Spinal cord (tissue), 10 donors: ENCODE measurements around the gene GAGE10. TPM values are rescaled to one million over a fixed set of nuclear protein-coding genes. Genes with fewer than 3 reads are reported as not detected.

Source experiments
- DNase-seq, 6 donors: peaks; one replicate each; pipeline versions ENCODE4 v3.0.0 to v3.0.0-alpha.2; 2013 to 2015; ENCODE audit warnings: low spot score in 6 of 6, low read depth in 4 of 6
- H3K27ac ChIP-seq: one replicate; pipeline ENCODE4 v1.5.1; 2013; ENCODE audit warnings: low read depth, low read length, control low read depth
- H3K27me3 ChIP-seq: one replicate; pipeline ENCODE4 v1.6.1; 2013; ENCODE audit warnings: low read length; ENCODE audit not compliant: control insufficient read depth, insufficient read depth
- H3K36me3 ChIP-seq: one replicate; pipeline ENCODE4 v1.6.1; 2013; ENCODE audit warnings: low read length; ENCODE audit not compliant: control insufficient read depth, insufficient read depth
- H3K4me1 ChIP-seq: one replicate; pipeline ENCODE4 v1.6.1; 2013; ENCODE audit warnings: low read length; ENCODE audit not compliant: control insufficient read depth, insufficient read depth
- H3K4me3 ChIP-seq: one replicate; pipeline ENCODE4 v1.5.1; 2013; ENCODE audit warnings: low read depth, low read length, control low read depth
- H3K9me3 ChIP-seq: one replicate; pipeline ENCODE4 v1.6.1; 2013; ENCODE audit warnings: low read length; ENCODE audit not compliant: control insufficient read depth, insufficient read depth
- WGBS: methylation state at CpG from one replicate; pipeline ENCODE4 v1.1.5; 2013; ENCODE audit warnings: missing lambda C conversion rate; ENCODE audit not compliant: insufficient coverage; 5-methylcytosine and 5-hydroxymethylcytosine counted together
- long read RNA-seq, 4 donors: transcript quantifications; one replicate each; lab custom pipeline, GENCODE V29; 2026
- polyA plus RNA-seq, 2 donors: library from polyadenylated mRNA; unstranded; fragments of 120-200 nt; gene quantifications; one replicate each; pipeline ENCODE4 v1.2.1, GENCODE V29; 2013; ENCODE audit not compliant: insufficient read length in 2 of 2
- total RNA-seq, 2 donors: library from RNA; depleted of rRNA in 1 of 2; stranded (reverse); fragments of 120-200 nt in 1 of 2; fragments of >200 nt in 1 of 2; gene quantifications; one replicate each; pipeline versions ENCODE4 v1.2.3 to v1.2.4, GENCODE V29; 2013 to 2014
- donor health status: healthy.

Gene GAGE10, protein sequence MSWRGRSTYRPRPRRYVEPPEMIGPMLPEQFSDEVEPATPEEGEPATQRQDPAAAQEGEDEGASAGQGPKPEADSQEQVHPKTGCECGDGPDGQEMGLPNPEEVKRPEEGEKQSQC
- not detected for total RNA-seq
- not detected for polyA plus RNA-seq
- long read RNA-seq, donor 1, result 0 reads
- long read RNA-seq, donor 2, result 0 reads
- long read RNA-seq, donor 3, result 0 reads
- long read RNA-seq, donor 4, result 0 reads

DNA sequence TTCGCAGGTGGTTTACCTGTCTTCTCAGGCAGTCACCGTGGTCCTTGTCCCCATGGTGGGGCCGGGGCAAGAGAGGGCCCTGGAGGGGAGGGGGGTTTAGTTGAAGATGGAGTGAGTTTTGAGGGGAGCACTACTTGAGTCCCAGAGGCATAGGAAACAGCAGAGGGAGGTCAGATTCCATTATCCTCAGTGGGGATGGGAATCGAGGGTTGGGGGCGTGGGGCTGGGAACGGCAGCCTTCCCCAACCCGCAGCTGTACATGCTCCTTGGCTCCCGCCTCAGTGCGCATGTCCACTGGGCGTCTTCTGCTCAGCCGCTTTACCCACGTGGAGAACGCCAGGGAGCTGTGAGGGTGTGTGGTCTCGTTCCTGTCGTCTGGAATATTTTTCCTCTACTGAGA, at the start of gene GAGE10:
TSS of gene GAGE10 (plus strand) at position 301 of the 400 bp plus-strand sequence. CDS start 1,214 bp downstream, outside the sequence.
- no peak within 1 kb of the TSS for H3K27ac ChIP-seq
- no peak for DNase-seq
- WGBS, result 78% methylated on average over 14 of the region's 15 CpGs
- H3K27me3 ChIP-seq, result no peaks in the 10 kb centered on the region
- H3K36me3 ChIP-seq, result no peaks in the 10 kb centered on the region
- H3K4me3 ChIP-seq, result no peak within 1 kb of the TSS
- H3K4me1 ChIP-seq, result no peaks in the 10 kb centered on the region
- H3K9me3 ChIP-seq, result no peaks in the 10 kb centered on the region

DNA sequence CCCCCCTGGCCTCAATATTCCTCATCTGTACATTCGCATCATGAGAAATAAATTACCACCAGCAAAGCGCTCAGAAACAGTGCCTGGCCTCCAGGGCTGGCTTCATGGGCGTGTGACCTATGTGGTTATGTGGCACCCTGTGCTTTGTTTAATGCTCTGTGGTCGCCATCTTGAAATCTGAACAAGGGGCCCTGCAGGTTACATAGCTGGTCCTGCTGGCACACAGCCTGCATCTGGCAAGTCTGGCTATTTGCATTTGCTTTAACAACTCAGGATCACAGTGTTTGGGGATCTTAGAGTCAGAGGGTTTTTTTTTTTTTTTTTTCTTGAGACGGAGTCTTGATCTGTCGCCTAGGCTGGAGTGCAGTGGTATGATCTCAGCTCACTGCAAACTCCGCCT, 48.8 kb upstream of the GAGE10 start:
- H3K27ac ChIP-seq, result no peak overlapping the region
- H3K4me3 ChIP-seq, result no peak overlapping the region
- no peaks in the 10 kb centered on the region for H3K4me1 ChIP-seq
- H3K9me3 ChIP-seq, result no peaks in the 10 kb centered on the region
- no peaks in the 10 kb centered on the region for H3K27me3 ChIP-seq
- DNase-seq, result no peak
- H3K36me3 ChIP-seq, result peaks cover 17% of the 10 kb centered on the region
- 85% methylated on average over 6 of the region's 7 CpGs for WGBS

DNA sequence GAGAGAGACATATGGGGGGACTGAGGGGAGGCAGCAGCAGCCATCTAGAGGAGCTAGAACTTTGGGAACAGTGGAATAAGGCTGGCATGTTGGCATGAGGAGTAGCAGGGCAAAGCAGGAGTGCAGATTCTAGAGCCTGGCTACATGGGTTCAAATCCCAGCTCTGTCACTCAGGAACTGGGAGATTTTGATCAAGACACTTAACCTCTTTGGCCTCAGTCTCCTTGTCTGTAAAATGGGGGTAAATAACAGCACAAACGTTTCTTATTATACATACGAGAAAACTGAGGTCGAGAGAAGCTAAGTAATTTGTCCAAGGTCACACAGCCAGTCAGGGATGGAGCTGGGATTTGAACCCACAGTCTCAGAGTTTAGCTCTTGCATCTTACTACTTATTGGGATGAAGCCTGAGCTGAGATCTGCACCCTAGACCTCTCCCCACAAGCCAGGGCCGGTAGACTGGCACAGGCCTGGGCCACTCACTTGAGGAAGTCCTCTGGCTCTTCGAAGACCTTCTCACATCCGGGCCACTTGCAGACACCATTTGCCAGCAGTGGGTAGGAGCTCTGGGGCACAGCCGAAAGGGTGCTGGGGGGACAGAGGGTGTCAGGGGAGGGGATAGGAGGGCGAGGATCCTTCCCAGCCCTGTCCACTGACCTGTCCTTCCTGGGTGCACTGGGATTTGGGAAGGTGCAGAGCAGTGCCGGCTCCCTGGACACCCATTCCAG, 47.0 kb upstream of the GAGE10 start:
- no peaks in the 10 kb centered on the region for H3K4me1 ChIP-seq
- H3K27me3 ChIP-seq, result no peaks in the 10 kb centered on the region
- no peaks in the 10 kb centered on the region for H3K36me3 ChIP-seq
- H3K27ac ChIP-seq, result no peak overlapping the region
- no peak for DNase-seq
- H3K9me3 ChIP-seq, result no peaks in the 10 kb centered on the region
- no peak overlapping the region for H3K4me3 ChIP-seq
- WGBS, result 85% methylated on average over 7 of the region's 9 CpGs

DNA sequence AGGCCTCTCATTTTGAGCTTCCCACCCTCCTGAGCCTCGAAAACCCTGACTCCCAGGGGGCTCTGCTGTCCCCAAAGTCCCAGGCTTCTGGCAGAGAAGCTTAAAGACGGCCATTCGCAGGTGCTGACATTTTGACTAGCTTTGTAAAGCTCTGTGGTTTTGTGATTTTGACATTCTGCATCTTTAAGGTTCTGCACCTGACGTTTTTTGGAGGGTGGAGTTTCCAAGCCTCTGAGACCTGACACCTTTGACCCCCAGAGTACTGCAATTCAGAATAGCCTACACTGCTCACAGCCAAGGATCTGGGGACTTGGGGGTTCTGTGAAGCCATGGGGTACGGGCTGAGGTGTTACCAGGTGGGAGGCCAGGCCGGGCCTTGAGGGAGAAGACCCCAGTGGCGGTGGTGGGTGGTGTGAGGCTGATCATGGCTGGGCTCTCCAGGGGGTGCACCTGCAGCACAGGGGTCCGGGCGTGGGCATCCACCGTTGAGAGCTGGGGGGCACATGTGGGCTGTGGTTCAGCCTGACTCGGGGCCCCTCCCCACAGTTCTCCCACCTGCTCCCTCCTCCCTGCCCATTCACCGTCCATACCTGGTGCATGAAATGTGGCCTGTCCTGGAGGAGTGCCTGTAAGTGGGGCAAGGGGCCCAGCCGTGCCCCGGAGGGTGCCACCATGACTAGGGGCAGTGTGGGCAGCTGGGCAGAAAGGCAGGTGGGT, 46.2 kb upstream of the GAGE10 start:
- H3K27ac ChIP-seq, result no peak overlapping the region
- no peak for DNase-seq
- WGBS, result 82% methylated on average over 9 of the region's 14 CpGs
- no peaks in the 10 kb centered on the region for H3K36me3 ChIP-seq
- no peaks in the 10 kb centered on the region for H3K4me1 ChIP-seq
- H3K27me3 ChIP-seq, result no peaks in the 10 kb centered on the region
- H3K4me3 ChIP-seq, result no peak overlapping the region
- no peaks in the 10 kb centered on the region for H3K9me3 ChIP-seq

DNA sequence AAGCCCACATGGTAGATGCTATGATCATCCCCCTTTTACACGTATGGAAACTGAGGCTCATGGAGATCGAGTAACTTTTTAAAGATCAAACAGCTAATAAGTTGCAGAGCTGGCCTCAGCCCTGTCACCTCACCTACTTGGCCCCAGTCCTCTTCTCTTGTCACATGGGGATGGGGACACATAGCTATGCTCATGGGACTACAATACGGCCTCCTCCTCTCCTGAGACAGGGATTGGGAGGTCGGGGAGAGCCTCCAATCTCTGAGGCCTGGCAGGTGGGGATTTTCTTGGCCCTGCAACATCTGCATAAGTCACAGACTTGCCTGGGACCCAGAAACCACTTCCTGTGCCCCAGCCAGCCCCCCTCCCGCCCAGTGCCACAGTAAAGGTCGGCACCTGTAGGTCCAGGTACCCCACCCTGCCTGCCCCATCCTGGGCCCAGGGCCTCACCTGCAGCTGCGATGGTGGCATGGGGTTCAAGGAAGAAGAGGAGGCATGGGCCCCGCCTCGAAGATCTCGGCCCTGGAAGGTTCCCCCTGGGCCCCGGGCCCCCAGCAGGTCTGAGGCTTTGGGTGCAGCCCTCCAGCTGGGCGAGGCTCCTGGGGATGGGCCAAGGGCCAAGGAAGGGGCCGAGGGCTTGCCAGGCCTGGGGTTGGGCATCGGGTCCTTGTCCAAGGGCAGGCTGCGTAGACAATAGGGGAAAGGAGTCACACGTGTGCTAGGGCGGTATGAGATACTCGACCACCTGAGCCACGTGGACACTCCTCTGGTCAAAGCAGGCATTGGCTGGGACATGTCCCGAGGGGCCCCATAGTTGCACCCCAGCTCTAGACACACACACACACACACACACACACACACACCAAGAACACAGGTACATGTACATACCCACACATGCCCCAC, 45.3 kb upstream of the GAGE10 start:
- Histone ChIP-seq H3K4me1 (no peaks in the 10 kb centered on the region), H3K27me3 (no peaks in the 10 kb centered on the region), H3K27ac (no peak overlapping the region), H3K9me3 (no peaks in the 10 kb centered on the region), H3K4me3 (no peak overlapping the region), H3K36me3 (no peaks in the 10 kb centered on the region)
- DNase-seq, result no peak
- WGBS, result 82% methylated on average over 18 of the region's 20 CpGs

DNA sequence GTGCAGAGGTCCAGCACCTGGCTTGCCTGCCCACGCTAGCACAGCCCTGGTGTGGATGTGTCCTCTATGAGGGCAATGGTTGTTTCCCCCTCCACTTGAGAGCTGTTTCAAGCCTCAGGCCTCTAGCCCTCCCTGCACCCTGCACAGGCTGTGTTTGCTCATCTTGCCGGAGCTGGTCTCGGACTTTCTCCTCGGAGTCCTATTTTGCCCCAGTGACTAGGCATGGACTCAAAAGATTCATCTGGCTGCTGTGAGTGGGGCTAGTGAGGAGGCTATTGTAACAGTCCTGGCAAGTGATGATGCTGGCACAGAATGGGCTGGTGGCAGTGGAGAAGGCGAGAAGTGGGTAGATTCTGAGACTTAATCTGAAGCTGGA, 44.7 kb upstream of the GAGE10 start:
- Histone ChIP-seq H3K4me3 (no peak overlapping the region), H3K4me1 (no peaks in the 10 kb centered on the region), H3K9me3 (no peaks in the 10 kb centered on the region), H3K27me3 (no peaks in the 10 kb centered on the region), H3K36me3 (no peaks in the 10 kb centered on the region), H3K27ac (no peak overlapping the region)
- WGBS, result 87% methylated on average over 5 of the region's 5 CpGs
- DNase-seq, result no peak

DNA sequence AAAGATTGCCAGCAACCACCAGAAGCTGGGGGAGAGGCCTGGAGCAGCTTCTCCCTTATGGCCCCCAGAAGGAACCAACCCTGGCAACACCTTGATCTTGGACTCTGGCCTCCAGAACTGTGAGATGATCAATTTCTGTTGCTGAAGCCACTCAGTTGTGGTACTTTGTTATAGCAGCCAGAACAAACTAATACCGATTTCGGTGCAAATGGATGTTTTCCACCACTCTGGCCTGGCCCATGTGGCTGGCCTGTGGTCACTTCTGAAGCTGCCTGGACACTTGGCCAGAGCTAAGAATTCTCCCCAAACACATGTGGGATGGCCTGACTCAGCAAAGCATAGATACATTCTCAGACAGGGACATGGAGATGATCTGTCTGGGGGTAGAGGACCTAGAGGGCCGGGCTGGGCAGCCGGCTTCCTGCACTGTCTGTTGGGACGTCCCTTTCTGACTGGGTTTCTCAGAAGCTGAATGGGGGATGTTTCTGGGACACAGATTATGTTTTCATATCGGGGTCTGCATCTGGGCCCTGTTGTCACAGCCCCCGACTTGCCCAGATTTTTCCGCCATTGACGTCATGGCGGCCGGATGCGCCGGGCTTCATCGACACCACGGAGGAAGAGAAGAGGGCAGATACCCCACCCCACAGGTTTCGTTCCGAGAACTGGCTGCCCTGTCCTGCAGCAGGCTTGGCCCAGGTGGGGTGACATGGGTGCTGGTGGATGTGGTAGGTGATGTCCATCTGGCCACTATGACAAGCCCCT, 43.0 kb upstream of the GAGE10 start:
- H3K4me1 ChIP-seq, result no peaks in the 10 kb centered on the region
- no peak overlapping the region for H3K27ac ChIP-seq
- H3K9me3 ChIP-seq, result no peaks in the 10 kb centered on the region
- 96% methylated on average over 16 of the region's 17 CpGs for WGBS
- no peaks in the 10 kb centered on the region for H3K36me3 ChIP-seq
- H3K4me3 ChIP-seq, result no peak overlapping the region
- DNase-seq, result no peak
- no peaks in the 10 kb centered on the region for H3K27me3 ChIP-seq

DNA sequence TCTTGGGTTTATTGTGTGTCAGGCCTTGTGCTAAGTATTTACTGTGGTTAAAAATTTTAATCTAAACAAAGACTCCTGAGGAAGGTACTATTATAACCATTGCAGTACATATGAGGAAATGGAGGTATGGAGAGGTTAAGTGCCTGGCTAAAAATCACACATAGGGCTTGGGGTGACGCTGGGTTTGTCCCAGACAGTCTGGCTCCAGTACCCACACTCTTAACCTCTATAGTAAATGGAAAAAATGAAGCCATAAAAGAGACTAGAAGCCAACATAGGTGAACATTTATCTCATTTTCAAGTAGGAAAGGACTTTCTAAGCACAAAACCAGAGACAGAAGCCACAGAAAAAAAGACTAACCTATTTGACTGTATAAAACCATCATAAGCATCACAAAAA, 40.8 kb upstream of the GAGE10 start:
- H3K27me3 ChIP-seq, result no peaks in the 10 kb centered on the region
- no CpG with 5 or more reads among the region's 1 CpG for WGBS
- no peaks in the 10 kb centered on the region for H3K9me3 ChIP-seq
- no peak overlapping the region for H3K4me3 ChIP-seq
- H3K27ac ChIP-seq, result no peak overlapping the region
- no peaks in the 10 kb centered on the region for H3K36me3 ChIP-seq
- H3K4me1 ChIP-seq, result no peaks in the 10 kb centered on the region
- DNase-seq, result no peak

DNA sequence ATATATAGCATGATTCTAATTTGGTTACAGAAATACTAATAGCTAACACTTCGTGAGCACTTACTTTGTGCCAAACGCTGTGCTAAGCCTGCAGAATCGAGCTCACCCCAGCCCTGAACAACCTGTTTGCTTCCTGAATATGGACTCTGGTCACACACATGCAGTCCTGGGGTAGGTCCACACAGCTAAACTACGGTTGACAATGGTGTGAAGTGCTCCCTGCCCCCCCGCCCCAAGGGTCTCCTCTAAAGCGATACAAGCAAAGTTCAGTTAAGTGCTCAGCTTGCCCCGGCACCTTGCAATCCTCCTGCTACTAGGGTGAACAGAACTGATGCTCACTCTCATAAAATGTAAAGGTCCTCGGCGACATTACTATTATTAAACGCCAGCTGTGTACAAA, 39.8 kb upstream of the GAGE10 start:
- Histone ChIP-seq H3K27ac (no peak overlapping the region), H3K9me3 (no peaks in the 10 kb centered on the region), H3K27me3 (no peaks in the 10 kb centered on the region), H3K4me3 (no peak overlapping the region), H3K36me3 (no peaks in the 10 kb centered on the region), H3K4me1 (no peaks in the 10 kb centered on the region)
- no peak for DNase-seq
- WGBS, result 67% methylated on average over 8 of the region's 10 CpGs
